T1000 (cell line): ENCODE measurements around the gene PNN.
"Not testable (repeated sequence)": the region's sequence is repeated elsewhere in the genome, so short reads cannot be mapped to it uniquely, and the experiment has no call there.

Experiments
- DNase-seq: peaks from one replicate; lab custom pipeline; 2025; ENCODE audit warnings: mixed read lengths; lab: John Stamatoyannopoulos, UW

Gene PNN

DNA sequence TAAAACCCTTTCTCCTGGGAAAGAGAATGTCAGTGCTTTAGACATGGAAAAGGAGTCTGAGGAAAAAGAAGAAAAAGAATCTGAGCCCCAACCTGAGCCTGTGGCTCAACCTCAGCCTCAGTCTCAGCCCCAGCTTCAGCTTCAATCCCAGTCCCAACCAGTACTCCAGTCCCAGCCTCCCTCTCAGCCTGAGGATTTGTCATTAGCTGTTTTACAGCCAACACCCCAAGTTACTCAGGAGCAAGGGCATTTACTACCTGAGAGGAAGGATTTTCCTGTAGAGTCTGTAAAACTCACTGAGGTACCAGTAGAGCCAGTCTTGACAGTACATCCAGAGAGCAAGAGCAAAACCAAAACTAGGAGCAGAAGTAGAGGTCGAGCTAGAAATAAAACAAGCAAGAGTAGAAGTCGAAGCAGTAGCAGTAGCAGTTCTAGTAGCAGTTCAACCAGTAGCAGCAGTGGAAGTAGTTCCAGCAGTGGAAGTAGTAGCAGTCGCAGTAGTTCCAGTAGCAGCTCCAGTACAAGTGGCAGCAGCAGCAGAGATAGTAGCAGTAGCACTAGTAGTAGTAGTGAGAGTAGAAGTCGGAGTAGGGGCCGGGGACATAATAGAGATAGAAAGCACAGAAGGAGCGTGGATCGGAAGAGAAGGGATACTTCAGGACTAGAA, 6.1 kb downstream of the PNN start:
- DNase-seq: no peak

DNA sequence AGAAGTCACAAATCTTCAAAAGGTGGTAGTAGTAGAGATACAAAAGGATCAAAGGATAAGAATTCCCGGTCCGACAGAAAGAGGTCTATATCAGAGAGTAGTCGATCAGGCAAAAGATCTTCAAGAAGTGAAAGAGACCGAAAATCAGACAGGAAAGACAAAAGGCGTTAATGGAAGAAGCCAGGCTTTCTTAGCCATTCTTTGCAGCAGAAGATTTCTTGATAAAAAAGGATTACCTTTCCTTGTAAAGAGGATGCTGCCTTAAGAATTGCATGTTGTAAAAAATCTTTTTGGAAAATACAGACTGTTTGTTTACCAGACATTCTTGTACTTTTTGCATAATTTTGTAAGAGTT, 6.6 kb downstream of the PNN start:
- no peak for DNase-seq

DNA sequence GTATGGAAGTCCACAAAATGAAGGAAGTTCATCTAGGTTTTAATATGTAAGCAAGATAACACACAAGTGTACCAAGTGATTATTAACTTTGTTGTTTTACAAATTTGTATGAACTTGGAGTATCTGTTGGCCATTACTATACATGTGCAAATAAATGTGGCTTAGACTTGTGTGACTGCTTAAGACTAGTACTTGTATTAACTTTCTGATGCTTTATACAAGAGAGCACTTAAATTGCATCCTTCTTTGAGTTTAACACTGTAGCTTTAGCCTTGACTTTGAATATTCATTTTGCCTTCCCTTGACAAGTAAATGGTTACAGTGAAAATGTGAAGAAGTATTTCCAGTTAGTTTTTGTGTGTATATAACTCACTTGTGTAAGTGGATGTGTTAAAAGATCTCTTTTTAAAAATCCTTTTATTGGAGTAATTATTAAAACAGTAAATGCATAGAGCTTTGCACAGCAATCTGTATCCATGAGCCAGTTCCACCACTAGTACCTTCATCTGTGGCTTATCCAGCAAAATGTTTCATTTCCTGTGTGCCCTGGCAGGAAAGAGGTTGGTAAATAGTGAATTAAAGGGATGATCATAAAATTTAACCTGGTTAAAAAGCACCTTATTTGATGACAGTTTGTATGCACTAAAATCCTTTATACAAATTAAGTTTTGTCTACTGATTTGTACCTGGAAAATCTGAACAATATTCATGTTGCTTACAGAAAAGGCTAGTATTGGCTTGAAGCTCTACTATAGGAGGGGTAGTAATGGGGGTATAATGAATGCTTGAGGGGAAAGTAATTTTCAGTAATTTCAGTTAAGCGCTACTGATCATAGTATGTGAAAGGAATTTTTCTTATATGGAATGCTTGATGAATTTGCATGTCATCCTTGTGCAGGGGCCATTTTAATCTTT, 8.0 kb downstream of the PNN start:
- no peak for DNase-seq

DNA sequence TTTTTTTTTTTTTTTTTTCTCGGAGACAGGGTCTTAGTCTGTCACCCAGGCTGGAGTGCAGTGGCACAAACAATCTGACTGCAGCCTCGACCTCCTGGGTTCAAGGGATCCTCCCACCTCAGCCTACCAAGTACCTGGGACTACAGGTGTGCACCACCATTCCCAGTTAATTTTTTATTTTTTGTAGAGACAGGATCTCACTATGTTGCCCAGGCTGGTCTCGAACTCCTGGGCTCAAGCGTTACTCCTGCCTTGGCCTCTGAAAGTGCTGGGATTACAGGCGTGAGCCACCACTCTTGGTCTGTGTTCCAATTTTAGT, 8.6 kb downstream of the PNN start:
- DNase-seq: not testable (repeated sequence)

DNA sequence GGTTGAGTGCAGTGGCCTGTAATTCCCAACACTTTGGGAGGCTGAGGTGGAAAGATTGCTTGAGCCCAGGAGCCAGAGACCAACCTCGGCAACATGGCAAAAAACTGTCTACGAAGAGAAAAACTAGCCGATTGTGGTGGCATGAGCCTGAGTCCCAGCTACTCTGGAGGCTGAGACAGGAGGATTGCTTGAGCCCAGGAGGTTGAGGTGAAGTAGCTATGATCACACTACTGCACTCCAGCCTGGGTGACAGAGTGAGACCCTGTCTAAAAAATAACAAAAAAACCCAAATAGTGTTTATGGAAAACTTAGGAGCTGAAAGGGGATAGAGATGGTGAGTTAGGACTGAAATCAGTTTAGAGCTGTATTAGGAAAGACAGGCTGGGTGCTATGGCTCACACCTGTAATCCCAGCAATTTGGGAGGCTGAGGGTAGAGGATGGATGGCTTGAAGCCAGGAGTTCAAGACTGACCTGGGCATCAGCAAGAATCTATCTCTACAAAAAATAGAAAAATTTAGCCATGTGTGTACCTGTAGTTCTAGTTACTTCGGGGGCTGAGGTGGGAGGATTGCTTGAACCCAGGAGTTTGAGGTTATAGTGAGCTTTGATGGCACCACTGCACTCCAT, 9.7 kb downstream of the PNN start:
- DNase-seq: no peak

DNA sequence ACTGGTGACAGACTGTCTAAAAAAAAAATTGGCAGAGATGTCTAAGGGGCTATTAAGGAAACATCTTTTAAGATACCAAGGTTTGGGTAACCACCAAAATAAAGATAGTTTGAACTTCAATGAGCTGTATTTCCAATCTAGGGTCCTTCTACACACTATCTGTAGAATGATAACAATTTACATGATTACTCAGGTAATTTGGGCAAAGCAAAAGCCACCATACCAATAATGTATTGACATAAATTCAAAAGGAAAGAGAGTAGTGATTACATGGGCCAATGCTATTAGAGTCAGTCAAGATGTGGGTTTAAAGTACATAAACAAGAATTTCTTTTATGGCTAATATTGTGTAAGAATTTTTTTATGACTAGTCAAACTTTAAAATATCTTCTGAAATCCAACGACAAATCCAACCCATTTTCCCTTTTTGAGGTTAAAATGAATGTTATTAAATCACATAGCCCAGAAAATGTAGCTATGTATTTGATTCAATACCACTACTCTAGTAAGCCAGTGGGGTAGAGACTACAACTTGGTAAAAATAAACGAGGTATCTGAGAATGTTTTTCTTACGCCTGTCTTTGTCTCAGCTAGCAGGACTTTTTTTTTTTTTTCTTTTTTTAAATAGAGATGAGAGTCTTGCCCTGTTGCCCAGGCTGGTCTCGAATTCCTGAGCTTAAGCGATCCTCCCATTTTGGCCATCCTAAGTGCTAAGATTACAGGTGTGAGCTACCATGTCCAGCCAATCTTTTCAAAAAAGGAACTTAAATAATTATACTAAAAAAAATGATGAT, 10.4 kb downstream of the PNN start:
- no peak for DNase-seq

DNA sequence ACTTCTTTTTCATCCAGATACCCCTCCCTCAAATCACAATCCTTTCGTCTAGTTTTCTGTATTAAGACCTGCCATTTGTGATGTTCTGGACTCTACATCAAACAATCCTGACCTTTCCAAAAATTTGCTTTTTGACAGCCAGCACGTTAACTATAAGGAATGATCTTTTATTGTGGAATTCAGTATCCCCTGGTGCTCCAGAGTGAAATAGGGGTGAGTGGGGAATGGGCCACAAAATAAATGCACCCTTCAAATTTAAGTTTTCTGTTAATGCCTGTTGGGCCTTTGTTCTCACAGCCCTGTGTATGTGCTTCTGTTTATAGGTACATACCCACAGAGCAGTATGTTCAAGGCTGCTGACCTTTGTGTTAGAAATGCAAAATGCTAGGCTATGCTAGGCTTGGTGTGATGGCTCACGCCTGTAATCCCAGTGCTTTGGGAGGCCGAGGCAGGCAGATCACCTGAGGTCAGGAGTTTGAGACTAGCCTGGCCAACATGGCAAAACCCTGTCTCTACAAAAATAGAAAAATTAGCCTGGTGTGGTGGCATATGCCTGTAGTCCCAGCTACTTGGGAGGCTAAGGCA, 12.0 kb downstream of the PNN start:
- no peak for DNase-seq

DNA sequence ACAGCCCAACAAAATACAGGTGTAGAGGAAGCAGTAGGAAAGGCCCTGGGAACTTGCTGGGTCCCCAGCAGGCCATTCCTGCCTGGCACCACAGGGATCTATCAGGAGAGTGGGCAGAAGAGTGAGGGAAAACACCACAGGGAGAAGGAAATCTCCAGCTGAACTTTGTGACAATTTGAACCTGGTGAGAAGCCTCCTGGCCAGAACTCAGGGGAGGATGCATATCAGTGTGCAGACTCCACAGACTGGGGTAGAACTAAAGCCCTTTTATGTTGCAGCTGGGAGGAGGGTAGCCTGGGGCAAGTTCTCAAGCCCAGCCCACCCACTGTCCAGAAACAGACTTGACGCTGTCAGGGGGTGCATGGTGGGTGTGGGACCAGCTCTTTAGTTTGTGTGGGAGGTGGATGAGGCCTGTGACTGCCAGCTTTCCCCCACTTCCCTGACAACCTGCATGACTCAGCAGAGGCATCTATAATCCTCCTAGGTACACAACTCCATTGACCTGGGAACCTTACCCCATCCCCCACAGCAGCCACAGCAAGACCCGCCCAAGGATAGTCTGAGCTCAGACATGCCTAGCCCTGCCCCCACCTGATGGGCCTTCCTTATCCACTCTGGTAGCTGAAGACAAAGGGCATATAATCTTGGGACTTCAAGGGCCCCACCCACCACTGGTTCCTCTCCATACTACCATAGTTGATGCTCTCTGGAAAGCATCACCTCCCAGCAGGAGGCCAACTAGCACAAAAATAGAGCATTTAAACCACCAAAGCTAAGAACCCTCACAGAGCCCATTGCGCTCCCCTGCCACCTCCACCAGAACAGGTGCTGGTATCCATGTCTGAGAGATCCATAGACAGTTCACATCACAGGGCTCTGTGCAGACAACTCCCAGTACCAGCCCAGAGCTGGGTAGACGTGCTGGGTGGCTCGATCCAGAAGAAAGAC, 28.9 kb downstream of the PNN start:
- DNase-seq: no peak

DNA sequence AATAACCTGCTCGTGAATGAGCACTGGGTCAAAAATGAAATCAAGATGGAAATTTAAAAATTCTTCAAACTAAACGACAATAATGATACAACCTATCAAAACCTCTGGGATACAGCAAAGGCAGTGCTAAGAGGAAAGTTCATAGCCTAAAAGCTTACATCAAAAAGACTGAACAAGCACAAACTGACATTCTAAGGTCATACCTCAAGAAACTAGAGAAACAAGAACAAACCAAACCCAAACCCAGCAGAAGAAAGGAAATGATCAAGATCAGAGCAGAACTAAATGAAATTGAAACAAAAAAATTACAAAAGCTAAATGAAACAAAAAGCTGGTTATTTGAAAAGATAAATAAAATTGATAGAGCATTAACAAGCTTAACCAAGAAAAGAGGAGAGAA, 32.4 kb downstream of the PNN start:
- not testable (repeated sequence) for DNase-seq

DNA sequence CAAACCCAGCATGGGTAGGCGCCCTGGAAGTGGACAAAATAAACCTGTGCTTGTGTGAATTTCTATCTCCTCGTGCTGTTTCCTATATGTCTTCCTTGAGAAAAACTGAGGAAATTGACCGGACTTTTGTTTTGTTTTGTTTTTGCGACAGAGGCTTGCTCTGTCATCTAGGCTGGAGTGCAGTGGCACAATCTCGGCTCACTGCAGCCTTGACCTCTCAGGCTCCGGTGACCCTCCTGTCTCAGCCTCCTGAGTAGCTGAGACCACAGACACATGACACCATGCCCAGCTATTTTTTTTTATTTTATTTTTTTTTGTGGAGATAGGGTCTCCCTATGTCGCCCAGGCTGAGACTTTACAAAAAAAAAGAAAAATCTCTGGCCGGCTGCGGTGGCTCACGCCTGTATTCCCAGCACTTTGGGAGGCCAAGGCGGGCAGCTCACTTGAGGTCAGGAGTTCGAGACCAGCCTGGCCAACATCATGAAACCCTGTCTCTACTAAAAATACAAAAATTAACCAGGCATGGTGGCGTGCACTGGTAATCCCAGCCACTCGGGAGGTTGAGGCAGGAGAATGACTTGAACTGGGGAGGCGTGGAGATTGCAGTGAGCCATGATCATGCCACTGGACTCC, 36.2 kb downstream of the PNN start:
- no peak for DNase-seq

DNA sequence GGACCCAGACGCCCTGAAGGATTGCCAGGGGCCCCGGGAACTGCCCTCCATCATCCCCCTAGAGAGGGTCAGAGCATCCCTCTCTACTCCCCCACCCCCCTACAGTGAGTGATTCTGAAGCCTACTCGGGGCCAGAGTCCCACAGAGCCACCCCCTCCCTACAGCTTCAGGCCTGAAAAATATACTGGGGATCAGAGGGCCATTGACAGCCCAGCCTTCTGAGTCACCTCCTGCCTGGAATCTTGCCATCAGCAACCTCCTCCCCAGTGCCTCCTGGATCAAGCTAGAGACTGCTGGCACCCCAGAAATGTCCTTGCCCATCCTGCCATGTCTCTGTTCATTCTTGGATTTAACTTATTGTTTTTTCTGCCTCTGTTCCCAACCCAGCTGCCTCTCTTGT, 37.0 kb downstream of the PNN start:
- DNase-seq: no peak

DNA sequence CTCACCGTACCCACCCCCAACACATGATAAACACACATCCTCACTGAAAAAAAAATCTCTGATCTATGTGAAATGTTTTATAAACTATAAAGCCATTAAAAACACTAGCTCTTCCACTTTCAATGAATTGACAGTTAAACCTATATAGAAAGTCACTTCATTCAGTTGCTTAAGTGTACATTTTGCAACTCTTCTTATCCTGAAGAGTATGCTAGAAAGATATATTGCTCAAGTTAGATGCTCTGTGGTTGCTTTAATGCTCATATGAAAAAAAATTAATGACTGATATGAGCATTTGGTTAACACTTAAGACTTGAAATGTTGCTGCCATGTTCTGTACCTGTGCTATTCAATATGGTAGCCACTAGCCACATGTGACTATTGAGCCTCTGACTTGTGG, 37.6 kb downstream of the PNN start:
- DNase-seq: no peak

DNA sequence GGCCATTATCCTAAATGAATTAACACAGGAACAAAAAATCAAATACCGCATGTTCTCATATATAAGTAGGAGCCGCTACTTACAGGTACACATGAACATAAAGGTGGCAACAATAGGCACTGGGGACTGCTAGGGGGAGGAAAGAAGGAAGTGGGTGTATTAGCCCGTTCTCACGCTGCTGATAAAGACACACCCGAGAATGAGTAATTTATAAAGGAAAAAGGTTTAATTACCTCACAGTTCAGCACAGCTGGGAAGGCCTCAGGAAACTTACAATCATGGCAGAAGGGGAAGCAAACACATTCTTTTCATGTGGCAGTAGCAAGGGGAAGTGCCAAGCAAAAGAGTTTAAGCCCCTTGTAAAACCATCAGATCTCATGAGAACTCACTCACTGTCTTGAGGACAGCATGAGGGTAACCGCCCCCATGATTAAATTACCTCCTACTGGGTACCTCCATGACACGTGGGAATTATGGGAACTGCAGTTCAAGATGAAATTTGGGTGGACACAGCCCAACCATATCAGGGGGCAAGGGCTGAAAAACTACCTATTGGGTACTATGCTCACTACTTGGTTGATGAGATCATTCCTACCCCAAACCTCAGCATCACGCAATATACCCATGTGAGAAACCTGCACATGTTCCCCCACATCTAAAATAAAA, 42.3 kb downstream of the PNN start:
- DNase-seq: no peak

DNA sequence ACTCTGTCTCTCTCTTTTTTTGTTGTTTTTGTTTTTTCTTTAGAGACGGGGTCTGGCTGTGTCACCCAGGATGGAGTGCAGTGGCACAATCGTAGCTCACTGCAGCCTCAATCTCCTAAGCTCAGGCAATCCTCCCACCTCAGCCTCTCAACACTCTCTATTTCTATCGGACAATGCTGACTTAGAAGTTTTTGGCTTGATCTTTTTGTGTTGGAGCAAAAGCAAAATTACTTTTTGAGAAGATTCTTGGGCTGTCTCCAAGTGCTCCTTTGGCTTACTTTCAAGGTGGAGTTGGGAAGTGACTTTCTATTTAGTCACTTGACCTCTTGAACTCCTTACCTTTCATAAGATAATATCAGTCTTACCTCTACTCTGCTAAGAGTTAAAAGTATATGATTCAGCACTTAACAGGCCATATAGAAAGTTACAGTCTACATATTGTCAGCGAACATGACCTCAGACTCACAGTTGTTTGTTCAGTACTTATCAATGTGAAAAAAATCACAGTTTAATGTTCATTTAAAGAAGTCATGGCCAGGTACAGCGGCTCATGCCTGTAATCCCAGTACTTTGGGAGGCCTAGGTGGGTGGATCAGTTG, 43.2 kb downstream of the PNN start:
- DNase-seq: no peak

DNA sequence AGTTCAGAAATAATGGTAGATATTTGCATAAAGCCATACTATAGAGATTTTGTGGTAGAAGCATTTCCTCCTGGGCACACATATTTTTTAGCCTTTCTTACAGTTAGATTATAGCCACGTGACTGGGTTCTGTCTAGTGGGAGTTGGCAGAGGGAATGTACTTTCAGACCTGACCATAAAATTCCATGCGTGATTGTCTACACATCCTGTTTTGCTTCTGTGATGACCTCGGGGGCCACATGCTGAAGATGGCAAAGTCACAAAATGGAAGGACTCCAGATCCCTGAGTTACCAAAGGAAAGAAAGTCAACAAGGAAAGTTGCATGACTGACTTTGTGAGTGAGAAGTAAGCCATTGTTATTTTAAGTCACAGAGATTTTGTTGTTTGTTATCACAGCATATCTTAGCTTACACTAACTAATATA, 44.0 kb downstream of the PNN start:
- DNase-seq: no peak

DNA sequence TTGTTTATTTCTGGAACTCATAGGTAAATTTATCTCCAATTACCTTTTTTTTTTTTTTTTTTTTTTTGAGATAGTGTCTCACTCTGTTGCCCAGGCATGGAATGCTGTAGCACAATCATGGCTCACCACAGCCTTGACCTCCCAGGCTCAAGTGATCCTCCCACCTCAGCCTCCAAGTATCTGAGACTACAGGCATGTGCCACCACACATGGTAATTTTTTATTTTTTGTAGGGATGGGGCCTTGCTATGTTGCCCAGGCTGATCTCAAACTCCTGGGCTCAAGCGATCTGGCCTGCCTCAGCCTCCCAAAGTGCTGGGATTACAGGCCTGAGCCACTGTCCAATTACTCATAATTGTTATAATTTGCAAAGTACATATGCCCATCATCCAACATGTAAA, 45.4 kb downstream of the PNN start:
- not testable (repeated sequence) for DNase-seq

DNA sequence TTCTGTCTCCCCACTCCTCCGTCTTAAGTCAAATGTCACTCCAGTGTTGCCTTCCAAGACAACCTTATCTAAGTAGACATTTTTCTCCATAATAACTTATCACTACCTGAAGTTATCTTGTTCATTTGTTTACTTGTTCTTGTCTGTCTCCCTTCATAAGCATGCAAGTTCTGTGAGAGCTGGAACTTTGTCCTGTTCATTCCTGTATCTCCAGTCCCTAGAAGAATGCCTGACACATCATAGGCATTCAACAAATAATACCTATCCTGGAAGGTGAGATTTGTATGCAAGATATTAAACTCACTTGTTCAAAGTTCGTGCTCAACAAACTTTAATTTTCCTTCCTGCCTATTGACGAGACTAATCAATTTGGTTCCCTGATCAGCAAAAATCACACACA, 53.0 kb downstream of the PNN start:
- no peak for DNase-seq

DNA sequence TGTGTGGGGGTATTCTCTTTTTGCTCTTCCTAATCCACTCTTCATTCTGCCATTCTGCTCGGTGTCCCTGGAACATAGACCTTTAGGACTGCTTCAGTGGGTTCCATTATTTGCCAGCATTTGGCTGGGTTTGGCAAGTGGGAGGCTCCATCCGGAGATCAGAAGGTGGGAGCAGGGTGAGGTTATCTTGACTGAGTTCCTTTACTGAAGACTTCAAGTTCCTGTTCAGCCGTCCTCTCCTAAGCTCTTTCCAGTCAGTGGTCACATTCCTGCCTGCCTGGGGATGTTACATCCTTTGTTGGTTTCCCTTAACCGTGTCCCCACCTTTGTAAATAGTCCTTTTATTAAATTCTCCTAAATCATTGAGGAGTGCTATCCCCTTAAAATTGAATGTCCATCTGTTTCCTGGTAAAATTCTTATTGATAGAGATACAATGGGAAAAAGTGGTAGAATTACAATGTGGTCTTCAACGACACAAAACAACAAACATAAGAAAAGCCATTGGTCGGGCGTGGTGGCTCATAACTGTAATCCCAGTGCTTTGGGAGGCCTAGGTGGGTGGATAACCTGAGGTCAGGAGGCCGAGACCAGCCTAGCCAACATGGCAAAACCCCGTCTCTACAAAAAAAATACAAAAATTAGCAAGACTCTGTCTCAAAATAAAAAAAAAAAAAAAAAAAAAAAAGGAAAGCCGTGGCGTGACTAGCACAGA, 53.6 kb downstream of the PNN start:
- DNase-seq: no peak

DNA sequence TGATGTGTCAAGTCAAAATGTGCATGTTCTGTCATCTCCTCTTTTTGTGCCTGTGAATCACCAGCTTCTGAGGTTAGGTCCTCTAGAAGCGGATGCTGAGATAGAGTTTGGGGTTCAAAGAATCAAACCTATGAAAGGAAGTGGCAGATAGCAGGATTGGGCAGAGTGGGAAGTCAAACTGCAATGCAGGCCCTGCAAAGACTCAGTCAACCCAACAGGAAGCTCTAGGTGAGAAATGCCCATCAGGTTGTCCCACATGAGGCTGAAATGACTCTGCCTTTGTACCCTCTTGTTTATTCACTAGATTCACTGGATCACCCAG, 54.1 kb downstream of the PNN start:
- DNase-seq: no peak
